ENCODE data around the gene CAMTA1. TPM values are rescaled to one million over a fixed set of nuclear protein-coding genes. Genes with fewer than 3 reads are reported as not detected.
A peak's percentile ranks its signal among the peaks of the same experiment; 100 is the strongest.
"Not testable (repeated sequence)": the region's sequence is repeated elsewhere in the genome, so short reads cannot be mapped to it uniquely, and the experiment has no call there.

The CAMTA1 gene
- total and polyA plus RNA-seq, 2 experiments from 2014 or later: 213 to 341 TPM

DNA sequence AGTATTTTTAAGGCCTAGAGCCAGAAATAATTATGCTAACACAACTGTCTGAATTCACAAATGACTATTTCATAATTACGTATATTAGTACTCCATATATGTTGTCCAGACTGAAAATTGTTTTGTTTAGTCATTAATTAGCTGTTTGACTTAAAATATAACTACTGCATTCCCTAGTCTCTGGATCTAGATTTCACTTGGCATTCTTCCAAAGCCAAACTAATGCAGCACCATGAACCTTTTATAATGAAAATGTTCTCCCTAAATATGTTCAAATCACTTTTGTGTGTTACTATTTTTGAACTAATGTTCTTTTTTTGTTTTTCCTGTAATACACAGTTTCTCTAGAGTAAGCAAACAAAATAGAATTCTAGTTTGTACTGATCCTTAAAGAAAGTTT is 46.1 kb downstream of the CAMTA1 start:
- H3K4me1 ChIP-seq (ENCODE audit: low read depth): peaks cover 34% of the 10 kb centered on the region
- peaks cover 3% of the 10 kb centered on the region for H3K36me3 ChIP-seq
- TF ChIP-seq, protein P1, sequence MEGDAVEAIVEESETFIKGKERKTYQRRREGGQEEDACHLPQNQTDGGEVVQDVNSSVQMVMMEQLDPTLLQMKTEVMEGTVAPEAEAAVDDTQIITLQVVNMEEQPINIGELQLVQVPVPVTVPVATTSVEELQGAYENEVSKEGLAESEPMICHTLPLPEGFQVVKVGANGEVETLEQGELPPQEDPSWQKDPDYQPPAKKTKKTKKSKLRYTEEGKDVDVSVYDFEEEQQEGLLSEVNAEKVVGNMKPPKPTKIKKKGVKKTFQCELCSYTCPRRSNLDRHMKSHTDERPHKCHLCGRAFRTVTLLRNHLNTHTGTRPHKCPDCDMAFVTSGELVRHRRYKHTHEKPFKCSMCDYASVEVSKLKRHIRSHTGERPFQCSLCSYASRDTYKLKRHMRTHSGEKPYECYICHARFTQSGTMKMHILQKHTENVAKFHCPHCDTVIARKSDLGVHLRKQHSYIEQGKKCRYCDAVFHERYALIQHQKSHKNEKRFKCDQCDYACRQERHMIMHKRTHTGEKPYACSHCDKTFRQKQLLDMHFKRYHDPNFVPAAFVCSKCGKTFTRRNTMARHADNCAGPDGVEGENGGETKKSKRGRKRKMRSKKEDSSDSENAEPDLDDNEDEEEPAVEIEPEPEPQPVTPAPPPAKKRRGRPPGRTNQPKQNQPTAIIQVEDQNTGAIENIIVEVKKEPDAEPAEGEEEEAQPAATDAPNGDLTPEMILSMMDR (IDR thresholded peaks at IDR 0.05; ENCODE audit: low read depth, low read length): no peak

DNA sequence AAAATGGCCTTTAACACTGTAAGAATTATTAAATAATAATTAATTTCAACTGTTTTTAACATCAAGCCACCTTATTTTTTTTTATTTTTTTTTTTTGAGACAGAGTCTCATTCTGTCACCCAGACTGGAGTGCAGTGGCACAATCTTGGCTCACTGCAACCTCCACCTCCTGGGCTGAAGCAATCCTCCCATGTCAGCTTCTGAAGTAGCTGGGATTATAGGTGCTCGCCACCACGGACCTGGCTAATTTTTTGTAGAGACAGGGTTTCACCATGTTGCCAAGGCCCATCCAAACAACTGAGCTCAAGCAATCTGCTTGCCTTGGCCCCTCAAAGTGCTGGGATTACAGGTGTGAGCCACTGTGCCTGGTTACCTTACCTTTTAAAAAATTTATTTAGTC is 46.8 kb downstream of the CAMTA1 start:
- H3K9me3 ChIP-seq (ENCODE audit: low read depth); DNase-seq (ENCODE audit: low read depth in 1 of 2, low spot score in 1 of 2): not testable (repeated sequence)
- H3K27ac ChIP-seq: peak overlapping the region; percentile 73

More for the DNA sequence above, 46.1 kb downstream of the CAMTA1 start:
- H3K4me3 ChIP-seq: no peak overlapping the region
- no peak for DNase-seq (ENCODE audit: low read depth in 1 of 2, low spot score in 1 of 2)
- H3K27me3 ChIP-seq: no peaks in the 10 kb centered on the region
- no peaks in the 10 kb centered on the region for H3K9me3 ChIP-seq (ENCODE audit: low read depth)
- peak overlapping the region; percentile 1 for H3K27ac ChIP-seq

DNA sequence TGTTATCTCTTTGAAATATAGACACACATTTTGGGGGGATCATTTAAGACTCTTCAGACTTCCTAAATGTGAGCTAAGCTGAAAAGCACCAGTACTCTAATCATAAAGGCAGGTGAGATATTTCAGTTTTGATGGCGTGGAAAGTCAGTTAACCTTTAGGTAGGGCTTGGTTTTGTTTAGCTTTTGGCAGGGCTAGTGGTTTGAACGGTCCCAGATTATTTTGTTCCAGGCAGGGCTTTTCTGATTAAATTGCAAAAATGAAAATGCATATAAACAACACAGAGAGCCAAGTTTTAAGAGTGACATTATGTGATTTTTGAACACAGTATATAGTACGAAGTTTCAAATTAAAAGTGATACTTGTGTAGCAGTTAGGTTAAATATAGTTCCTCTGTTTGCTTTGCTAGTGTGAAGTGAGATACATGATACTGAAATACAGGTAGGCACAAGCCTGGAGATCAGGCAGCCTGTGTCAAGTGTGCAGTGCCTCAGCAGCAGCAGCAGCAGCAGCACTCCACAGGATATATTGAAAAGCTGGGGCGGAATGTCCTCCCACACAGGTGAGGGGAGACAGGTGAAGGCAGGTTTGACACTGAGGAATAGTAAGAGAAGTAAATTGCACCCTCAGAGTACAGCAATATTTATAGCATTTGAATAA is 47.4 kb downstream of the CAMTA1 start:
- no peak overlapping the region for H3K4me3 ChIP-seq
- H3K27me3 ChIP-seq: no peaks in the 10 kb centered on the region
- peak overlapping the region; percentile 73 for H3K27ac ChIP-seq
- TF ChIP-seq, protein P1 (IDR thresholded peaks at IDR 0.05; ENCODE audit: low read depth, low read length): no peak
- peaks cover 34% of the 10 kb centered on the region for H3K4me1 ChIP-seq (ENCODE audit: low read depth)
- no peaks in the 10 kb centered on the region for H3K9me3 ChIP-seq (ENCODE audit: low read depth)
- H3K36me3 ChIP-seq: peaks cover 3% of the 10 kb centered on the region
- peak in 1 of 2 donors; percentile 32 for DNase-seq (ENCODE audit: low read depth in 1 of 2, low spot score in 1 of 2)

More for the DNA sequence above, 46.8 kb downstream of the CAMTA1 start:
- H3K36me3 ChIP-seq, H3K4me3 ChIP-seq, H3K27me3 ChIP-seq: not testable (repeated sequence)
- peaks cover 34% of the 10 kb centered on the region for H3K4me1 ChIP-seq (ENCODE audit: low read depth)

DNA sequence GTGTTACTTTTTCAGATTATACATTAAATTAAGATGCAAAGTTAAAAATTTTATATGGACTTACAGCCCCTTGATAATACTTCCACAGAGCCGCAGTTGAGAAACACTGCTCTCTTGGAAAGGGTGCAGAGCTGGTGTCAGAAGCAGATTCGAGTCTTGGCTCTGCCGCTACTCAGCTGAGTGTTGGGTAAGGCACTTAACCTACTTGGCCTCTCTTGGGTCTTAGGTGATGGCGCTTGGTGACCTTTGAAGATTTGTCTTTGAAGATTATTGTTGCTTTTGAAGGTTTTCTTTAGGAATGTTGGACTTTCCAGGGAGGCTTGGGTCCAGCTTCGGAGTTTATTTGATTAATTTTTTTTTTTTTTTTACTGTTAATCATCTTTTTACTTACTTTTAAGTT is 48.5 kb downstream of the CAMTA1 start:
- TF ChIP-seq, protein P1 (IDR thresholded peaks at IDR 0.05; ENCODE audit: low read depth, low read length): no peak
- H3K27me3 ChIP-seq: no peaks in the 10 kb centered on the region
- DNase-seq (ENCODE audit: low read depth in 1 of 2, low spot score in 1 of 2): no peak
- H3K4me1 ChIP-seq (ENCODE audit: low read depth): peaks cover 34% of the 10 kb centered on the region
- peak overlapping the region; percentile 73 for H3K27ac ChIP-seq
- H3K4me3 ChIP-seq: no peak overlapping the region
- H3K9me3 ChIP-seq (ENCODE audit: low read depth): no peaks in the 10 kb centered on the region
- peaks cover 3% of the 10 kb centered on the region for H3K36me3 ChIP-seq

DNA sequence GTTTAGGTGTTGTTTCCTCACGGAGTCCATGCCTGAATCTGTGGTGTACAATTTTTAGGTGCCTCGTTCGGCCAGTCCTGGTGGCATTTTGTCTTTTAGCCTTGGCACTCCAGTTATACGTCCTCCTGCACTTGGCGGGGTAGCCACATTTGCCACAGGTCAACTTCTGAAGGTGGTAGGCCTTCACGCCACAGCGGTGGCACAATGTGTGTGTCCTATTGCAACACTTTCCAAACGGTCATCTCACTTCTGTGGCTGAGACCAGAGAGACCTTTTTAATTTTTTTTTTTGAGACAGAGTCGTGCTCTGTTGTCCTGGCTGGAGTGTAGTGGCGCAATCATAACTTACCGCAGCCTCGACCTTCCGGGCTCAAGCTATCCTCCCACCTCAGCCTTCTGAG is 49.1 kb downstream of the CAMTA1 start:
- TF ChIP-seq, protein P1 (IDR thresholded peaks at IDR 0.05; ENCODE audit: low read depth, low read length): no peak
- Histone ChIP-seq H3K27ac (peak overlapping the region; percentile 26), H3K36me3 (peaks cover 3% of the 10 kb centered on the region), H3K9me3 (ENCODE audit: low read depth) (no peaks in the 10 kb centered on the region), H3K4me1 (ENCODE audit: low read depth) (peaks cover 34% of the 10 kb centered on the region), H3K4me3 (no peak overlapping the region), H3K27me3 (no peaks in the 10 kb centered on the region)
- no peak for DNase-seq (ENCODE audit: low read depth in 1 of 2, low spot score in 1 of 2)

DNA sequence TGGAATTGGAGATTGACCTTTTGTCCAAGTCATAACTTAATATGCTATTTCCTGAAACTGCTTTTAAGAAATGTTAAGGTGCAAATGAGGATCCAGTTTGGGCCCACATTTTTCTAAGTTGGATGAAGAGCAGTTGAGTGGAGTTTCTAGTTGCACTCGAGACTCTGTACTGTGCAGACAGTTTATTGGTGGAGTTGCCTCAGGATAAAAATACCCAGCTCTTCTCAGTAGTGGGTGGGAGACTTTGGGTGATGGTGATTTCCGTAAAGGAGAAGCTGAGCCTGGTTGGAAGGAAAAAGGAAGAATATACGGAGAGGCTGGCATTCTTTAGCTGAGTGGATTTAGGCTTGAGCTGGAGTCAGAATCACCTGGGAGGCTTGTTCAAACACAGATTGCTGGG is 49.9 kb downstream of the CAMTA1 start:
- TF ChIP-seq, protein P1 (IDR thresholded peaks at IDR 0.05; ENCODE audit: low read depth, low read length): no peak
- DNase-seq (ENCODE audit: low read depth in 1 of 2, low spot score in 1 of 2): no peak
- Histone ChIP-seq H3K36me3 (no peaks in the 10 kb centered on the region), H3K27me3 (no peaks in the 10 kb centered on the region), H3K4me1 (ENCODE audit: low read depth) (peaks cover 34% of the 10 kb centered on the region), H3K9me3 (ENCODE audit: low read depth) (no peaks in the 10 kb centered on the region), H3K4me3 (no peak overlapping the region), H3K27ac (peak overlapping the region; percentile 26)

Data from cardiac muscle cell (in vitro differentiated cells and primary cell).